Fibroblast of skin of back (primary cell): ENCODE measurements around the gene ARSA.

Source experiments
- DNase-seq: peaks from one replicate; pipeline ENCODE4 v3.0.0-alpha.2; 2013

The ARSA gene

DNA sequence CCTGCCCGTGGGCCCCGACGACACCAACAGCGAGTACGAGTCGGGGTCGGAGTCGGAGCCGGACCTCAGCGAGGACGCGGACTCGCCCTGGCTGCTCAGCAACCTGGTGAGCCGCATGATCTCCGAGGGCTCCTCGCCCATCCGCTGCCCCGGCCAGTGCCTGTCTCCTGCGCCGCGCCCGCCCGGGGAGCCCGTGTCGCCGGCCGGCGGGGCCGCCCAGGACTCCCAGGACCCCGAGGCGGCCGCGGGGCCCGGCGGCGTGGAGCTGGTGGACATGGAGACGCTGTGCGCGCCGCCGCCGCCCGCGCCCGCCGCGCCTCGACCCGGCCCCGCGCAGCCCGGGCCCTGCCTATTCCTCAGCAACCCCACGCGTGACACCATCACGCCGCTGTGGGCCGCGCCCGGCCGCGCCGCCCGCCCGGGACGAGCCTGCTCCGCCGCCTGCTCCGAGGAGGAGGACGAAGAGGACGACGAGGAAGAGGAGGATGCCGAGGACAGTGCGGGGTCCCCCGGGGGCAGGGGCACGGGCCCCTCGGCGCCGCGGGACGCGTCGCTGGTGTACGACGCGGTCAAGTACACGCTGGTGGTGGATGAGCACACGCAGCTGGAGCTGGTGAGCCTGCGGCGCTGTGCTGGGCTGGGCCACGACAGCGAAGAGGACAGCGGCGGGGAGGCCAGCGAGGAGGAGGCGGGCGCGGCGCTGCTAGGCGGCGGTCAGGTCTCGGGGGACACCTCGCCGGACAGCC is 23.5 kb downstream of the ARSA start:
- no peak for DNase-seq

- DNase-seq: no peak
Measured at GRCh38 chr22:50603511-50604255, 24.3 kb downstream of the ARSA start.

- DNase-seq: no peak
Measured at GRCh38 chr22:50602338-50602700, 25.6 kb downstream of the ARSA start.

DNA sequence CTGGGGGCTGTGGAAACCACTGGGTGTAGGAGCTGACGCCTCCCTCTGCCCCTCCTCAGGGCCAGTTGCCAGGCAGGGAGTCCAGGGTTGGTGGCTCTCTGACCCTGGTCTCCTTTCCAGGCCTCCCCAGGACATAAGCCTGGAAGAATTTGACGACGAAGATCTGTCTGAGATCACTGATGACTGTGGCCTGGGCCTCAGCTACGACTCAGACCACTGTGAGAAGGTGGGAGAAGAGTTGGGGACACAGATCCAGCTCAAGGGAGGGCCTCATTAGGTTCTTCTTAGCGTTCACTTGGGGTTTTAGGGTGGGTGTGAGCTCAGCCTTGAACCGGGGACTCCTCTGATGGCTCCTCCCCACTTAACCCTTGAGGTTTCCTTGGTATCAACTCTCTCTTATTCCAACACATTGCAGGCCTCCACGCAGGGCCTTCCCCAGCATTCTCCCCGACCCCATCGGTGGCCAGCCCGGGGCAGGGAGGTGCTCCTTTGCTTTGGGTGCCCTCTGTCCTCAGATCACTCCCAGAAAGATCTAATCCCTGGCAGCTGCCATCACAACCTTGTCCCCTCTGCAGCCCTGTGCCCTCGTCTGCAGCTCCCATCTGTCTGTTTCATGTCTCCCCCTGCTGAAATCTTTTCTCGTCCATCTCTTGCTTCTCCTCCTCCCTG is 26.1 kb downstream of the ARSA start:
- DNase-seq: no peak

GRCh38 chr22:50600967-50601668 is 26.8 kb downstream of the ARSA start:
- no peak for DNase-seq

DNA sequence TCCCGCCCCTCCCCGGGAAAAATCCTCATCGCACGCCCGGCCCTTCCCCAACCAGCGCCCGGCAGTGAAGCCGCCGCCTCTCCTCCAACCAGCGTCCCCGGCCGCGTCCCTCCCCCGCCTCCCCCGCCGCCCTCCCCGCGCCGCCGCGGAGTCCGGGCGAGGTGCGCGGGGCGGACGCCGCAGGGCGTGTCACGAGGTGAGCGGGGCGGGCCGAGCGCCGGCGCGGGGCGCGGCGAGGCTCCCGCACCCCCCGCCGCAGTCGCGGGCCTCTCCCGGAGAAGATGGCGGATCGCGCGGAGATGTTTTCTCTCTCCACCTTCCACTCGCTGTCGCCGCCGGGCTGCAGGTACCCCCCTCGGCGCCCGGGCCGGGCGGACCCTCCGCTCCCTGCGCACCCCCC is 27.4 kb downstream of the ARSA start, which contains the start of gene MAPK8IP2:
MAPK8IP2 (plus strand) TSS at position 256 of the 400 bp plus-strand sequence; CDS start at position 282, 26 bp downstream.
- no peak for DNase-seq

GRCh38 chr22:50599816-50600455 is 28.0 kb downstream of the ARSA start:
- peak; percentile 37 for DNase-seq

- DNase-seq: no peak
Measured at GRCh38 chr22:50597097-50597496, 30.9 kb downstream of the ARSA start.

DNA sequence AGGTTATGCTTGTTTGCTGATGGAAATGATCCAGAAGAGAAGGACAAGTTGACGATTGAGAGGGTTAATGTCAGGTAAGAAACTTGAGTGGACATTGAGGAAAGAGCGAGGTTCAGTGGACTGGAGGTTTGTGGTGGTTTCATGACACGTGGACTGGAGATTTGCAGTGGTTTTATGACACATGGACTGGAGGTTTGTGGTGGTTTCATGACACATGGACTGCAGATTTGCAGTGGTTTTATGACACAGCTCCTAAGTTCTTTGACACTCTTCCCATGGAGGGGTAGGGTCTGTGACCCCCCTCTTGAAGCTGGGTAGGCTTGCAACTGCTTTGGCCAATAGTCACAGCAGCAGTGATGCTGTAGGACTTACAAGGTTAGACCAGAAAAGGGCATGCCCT is 32.8 kb downstream of the ARSA start:
- DNase-seq: no peak

DNA sequence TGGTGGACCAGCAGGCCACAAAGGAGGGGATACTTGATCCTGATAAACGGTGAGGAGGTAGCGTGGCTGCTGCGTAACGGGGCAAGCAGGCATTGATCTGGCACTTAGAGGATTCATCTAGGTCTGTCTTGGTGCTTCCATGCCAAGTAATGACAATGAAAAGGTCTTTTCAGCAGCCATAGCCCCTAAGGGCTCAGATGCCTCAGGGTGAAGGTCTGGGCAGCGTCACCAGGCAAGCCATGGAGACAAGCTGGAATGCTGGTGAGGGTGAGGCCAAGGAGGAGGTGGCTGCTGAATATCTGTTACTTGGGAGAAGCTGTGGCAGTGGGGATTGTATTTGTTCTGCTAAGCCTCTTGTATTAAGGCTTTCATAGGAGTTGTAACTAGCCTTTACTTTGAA is 40.5 kb downstream of the ARSA start:
- DNase-seq: no peak

DNA sequence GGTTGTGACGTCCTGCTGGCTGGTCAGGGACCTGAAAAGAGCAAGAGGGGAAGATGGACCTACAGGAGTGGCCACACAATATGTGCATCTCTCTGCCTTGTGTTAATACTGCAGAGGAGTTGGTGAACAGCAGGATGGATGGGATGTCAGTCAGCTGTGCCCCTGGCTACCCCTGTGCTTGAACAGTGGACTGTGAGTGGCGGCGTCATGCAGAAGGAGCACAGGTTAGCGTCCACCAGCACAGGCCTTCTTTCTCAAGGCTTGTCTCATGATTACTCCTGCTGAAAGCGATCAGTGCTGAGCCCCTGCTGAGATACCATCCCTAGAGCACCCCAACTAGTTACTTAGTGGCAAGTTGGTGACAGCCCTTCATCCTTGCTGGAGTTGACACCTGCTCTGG is 41.5 kb downstream of the ARSA start:
- DNase-seq: no peak

- DNase-seq: no peak
Measured at GRCh38 chr22:50585781-50586180, 42.2 kb downstream of the ARSA start.

DNA sequence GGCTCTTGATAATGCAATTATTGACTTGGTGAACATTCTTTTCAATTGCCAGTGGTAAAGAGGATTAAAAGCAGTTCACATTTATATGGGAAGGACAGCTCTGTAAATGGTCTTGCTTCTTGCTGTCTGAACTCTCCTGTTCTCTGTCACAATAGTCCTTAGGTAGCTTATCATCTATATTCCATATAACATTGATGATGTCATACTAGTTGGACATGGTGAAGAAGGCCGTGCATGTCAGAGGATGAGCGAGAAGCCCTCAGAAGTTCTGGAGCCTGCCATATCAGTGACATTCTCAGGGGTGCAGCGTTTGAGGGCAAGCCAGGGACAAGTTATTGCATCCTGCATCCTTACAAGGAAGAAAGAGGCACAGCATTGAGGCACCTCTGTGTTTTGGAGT is 42.7 kb downstream of the ARSA start:
- DNase-seq: no peak

- no peak for DNase-seq
Measured at GRCh38 chr22:50584106-50585096, 43.6 kb downstream of the ARSA start.

DNA sequence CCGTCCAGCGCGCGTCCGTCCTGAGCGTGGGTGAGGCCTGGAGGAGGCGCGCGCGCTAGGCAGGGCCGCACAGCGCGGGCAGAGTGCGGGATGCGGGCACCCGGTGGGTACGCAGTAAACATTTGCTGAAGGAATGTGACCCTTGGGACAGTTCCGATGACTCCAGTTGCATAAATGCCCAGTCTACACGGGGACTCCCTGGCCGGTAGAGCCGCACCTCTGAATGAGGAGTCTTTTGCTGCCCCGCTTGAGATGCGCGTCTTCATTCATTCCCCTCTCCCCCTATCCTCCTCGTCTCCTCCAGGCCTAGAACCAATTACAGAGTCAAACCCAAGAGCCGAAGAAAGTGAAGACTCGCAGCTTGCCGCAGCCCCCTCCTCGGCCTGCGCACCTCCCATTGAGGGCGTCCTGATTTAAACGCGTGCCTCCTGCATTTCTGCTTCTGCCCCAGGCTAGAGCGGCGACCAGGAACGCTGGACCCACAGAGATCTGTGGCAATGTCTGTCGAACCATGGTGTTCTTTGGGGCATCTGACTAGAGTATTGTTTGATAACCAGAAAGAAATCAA is 44.6 kb downstream of the ARSA start:
- DNase-seq: no peak

DNA sequence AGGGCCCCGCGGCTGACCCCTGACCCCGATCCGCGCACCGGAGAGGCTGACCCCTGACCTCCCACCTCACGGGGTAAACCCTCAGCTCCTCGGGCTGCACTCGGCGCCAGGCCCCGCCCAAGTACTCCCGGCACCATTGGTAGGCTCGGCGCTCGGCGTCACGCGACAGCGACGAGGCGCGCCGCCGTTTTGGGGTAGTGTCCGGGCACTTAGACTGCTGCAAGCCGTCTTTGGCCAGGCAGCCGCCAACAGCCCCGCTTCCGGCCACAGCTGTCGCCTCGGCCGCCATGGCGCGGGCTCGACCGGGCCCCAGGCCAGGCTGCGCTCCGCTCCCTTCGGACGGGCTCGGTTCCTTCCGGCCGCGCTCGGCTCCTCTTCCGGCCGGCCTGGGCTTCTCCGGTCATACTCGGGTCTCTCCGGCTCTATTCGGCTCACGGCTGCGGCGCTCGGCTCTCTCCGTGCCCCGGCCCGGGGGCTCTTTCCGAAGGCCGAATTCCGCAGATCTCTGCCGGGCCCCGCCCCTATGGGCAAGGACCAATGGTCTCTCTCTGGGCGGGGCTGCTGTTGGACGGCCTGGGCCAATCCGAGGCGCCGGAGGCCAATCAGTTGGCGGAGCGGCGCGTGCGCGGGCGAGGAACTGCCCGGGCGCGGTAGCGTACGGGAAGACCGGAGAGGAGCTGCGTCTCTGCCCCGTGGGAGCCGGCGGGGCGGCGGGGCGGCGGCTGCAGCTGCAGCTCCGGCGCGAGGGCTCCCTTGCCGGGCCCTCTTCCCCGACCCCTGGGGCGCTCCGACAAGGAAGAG is 45.3 kb downstream of the ARSA start, which contains the start of gene CHKB:
CHKB (minus strand) TSS at position 357 of the 801 bp plus-strand sequence; CDS start at position 289, 68 bp downstream.
- DNase-seq: peak; percentile 98

DNA sequence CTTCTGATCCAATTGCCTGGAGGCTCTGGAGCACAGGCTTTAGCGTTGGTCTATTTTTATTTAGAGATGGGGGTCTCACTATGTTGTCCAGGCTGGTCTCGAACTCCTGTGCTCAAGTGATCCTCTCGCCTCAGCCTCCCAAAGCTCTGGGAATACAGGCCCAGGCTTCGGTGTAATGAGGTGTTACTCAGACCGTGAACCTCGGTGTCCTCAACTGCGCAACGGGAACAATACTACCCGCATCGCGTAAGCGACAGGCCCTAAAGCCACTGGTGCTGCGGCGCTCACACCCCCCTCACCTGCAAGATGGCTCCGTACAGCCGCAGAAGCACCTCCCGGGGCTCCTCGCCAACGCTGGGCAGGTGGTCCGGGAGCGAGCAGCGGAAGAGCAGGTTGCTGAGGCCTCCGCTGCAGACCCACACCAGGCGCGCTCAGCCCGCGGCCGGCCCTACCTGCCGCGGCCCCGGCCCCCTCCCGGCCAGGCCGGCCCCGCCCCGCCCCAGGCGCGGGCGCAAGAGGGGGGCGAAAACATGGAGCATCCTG is 45.9 kb downstream of the ARSA start:
- DNase-seq: peak; percentile 9

GRCh38 chr22:50581031-50581949 is 46.7 kb downstream of the ARSA start:
- DNase-seq: no peak
